GM21786 (cell line): ENCODE results near the gene PCCA.
"Not testable (repeated sequence)": the region's sequence is repeated elsewhere in the genome, so short reads cannot be mapped to it uniquely, and the experiment has no call there.

Experiments used
- ATAC-seq: cut with Tn5 transposase; IDR thresholded peaks from one replicate; pipeline ENCODE4 v1.9.1; 2021; ENCODE audit not compliant: unreplicated experiment

The PCCA gene

DNA sequence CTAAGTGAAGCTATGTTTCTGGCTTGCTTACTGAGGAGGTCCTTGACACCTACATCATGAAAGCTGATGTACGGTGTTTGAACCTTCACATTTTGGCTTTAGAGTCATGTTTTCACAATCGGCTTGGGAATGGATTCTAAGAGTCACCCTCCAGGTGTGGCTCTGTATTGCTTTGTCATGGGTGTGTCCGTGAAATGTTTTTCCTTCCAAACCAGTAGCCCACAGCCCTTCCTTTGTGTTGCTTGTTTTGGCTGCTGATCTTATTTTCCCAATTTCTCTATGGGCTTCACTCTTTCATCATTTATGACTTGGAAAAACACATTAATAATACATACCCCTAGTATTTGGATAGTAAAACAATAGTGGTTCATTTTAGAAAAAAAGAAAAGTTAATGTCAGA lies 259.1 kb downstream of the PCCA start:
- no peak for ATAC-seq

DNA sequence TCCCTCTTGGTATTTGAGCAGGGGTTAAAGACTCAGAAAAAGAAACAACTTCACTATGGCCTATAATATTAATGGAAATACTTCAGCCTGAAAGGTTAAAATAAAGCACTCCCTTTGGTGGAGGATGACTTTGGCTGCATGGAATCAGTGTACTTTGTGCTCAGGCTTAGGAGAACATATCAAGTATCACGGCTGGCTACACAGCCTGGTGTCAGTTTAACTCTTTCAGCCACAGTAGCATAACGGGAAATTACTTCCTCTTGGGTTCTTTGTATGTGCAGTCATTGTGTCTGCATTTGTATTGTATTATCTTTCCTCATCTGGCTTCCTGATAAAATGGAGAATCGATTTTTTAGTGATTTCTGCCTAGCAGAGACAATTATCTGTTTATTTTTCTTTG lies 260.7 kb downstream of the PCCA start:
- no peak for ATAC-seq

DNA sequence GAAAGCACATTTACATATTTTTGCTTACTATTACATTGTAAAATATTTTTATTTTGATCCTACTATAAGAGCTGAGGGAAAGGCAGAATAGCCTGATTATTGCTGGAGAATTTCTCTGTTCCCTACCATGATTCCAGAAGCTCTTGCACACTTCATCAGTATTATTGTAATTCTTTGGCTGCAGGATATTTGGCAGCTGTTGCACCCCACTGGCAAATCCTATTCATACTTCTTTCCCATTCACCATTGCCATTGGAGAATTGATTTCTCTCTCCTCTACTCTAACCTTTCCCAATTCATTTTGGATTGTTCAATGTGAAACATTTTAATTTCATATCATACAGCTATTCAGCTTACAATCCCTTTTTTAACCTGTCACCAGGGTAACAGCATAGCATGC lies 261.7 kb downstream of the PCCA start:
- ATAC-seq, result no peak

DNA sequence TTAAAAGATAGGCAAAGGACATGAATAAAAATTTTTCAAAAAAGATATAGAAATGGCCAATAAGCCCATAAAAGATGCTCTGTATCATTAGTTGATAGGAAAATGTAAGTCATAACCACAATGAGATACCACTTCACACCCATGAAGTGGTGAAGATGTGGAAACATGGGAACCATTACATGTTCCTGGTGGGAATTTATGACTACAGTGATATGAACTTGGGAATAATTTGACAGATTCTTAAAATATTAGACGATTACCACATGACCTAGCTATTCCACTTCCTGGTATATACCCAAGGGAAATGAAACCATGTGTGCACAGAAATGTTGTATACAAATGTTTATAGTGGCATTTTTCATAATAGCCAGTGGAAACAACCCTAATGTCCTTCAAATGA lies 267.5 kb downstream of the PCCA start:
- ATAC-seq, result no peak

DNA sequence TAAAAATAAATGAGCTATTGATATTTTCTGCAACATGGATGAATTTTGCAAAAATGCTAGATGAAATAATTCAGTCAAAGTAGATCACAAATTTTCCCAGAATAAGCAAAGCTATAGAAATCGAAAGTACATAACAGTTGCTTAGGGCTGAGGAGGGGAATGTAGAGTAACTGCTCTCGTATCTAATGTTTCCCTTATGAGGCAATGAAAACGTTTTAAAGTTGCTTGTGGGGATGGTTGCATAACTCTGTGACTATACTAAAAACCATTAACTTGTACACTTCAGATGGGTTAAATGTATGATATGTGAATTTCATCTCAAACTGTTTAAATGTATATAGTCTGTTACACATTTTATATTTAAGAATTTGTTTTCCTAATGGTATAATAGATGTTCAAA lies 268.0 kb downstream of the PCCA start:
- no peak for ATAC-seq

DNA sequence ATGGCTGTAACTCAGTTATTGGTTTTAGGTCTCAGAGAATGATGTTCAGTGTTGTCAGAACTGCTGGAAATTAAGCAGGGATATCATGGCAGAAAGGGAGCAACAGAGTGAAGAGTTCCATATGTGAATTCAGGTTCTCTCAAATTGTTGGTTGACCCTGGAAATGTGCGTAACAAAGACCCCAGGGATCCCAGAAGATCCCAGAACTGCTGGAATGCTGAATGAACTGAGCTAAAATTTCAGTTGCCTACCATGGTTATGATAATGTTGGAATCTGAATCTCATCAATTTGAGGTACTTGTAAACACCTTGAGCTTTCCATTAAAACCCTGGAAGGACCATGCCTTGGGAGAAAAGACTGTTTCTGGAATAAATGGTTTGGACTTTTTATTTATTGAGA lies 268.9 kb downstream of the PCCA start:
- ATAC-seq, result no peak

DNA sequence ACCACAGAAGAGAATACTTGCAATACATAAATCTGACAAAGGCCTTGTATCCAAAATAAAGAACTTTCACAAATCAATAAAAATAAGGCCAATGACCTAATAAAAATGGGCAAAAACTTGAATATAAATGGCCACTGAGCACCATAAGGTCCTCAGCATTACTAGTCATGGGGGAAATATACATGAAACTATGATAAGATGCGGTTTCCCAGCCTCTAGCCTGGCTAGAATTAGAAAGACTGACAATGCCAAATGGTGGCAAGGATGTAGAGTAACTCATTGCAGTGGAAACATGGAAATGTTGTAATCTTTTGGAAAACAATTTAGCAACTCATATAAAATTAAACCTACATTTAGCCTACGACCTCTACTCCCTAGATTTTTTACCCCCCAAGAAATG lies 272.6 kb downstream of the PCCA start:
- ATAC-seq, result no peak

DNA sequence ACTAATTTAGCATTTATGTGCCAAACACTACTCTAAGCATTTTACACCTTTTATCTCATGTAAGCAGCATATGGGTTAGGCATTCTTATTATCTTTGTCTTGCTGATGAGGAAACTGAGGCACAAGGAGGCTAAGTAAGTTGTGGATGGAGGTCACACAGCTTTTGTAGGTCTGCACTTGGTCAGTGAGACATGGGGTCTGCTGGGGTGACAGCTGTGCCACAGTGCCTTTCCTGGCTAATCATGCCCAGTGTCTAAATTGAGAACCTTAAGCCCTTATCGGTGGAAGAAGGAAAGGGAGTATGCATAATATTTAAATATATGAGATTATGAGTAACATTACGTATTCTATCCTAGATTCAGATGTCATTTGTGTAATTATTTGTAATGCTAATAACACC lies 273.5 kb downstream of the PCCA start:
- ATAC-seq, result no peak

DNA sequence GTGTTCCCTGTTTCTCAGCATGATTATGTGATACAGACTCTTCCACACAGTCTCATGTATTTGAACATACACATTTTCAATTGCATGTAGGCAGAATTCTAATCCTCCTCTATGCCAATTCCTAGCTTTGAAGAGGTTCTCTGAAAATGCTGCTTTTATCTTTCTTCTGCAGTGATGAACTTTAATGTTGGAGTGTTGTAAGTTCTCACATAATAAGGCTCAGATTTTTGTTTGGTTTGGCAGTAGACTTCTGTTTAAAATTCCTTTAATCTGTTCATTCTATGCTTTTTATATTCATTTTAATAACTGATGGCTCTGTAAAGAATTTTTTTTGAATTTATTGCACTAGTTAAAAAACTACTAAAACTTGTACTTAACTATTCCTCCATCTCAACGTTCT lies 273.9 kb downstream of the PCCA start:
- ATAC-seq, result no peak

DNA sequence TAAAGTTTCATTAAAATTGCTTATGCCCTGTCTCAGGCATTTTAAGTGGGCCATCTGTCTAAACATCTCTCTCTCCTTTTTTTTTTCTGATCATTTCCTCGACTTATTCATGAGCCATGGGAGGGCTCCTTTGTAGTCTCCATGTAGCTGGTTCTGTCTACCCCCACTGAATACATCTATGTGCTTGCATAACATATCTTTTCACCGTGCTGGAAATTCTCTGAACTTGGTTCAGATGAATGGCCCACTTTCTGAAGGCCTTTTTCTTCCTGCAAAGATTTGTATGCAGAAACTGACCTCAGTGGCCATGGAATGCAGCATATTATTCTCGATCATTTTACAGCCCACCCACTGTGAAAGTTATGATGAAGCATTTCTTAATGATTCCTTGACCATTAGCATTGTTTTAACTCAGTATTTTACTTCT lies 274.4 kb downstream of the PCCA start:
- ATAC-seq, result no peak

DNA sequence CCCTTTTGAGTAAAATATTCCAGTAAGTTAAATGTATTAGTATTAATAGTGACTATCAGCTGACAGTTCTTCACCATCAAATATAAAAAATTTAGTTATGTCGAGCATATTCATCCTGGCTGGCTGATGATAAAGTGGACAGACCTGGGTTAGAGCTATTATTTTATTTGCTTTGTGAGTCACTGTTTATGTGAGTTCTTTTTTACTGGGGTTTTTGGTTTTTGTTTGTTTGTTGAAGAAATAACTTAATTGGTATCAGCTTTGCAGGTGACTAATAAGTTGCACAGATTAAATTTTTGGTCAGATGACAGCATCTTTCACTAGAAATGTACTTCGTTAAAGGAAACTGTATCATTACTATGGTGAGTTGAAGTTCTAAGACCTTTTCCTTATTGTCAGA lies 275.0 kb downstream of the PCCA start:
- no peak for ATAC-seq

DNA sequence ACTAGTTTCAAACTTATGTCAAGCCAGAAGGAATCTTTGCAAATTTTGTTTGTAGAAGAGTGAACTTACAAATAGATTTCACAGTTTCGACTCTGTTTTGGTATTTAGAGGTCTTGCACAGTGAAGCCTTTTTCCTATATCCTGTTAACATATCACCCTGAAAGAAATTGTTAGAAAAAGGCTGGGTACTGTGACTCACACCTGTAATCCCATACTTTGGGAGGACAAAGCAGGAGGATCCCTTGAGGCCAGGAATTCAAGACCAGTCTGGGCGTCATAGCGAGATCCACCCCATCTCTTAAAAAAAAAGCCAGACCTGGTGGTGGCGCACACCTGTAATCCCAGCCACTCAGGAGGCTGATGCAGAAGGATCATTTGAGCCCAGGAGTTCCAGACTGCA lies 275.7 kb downstream of the PCCA start:
- no peak for ATAC-seq

DNA sequence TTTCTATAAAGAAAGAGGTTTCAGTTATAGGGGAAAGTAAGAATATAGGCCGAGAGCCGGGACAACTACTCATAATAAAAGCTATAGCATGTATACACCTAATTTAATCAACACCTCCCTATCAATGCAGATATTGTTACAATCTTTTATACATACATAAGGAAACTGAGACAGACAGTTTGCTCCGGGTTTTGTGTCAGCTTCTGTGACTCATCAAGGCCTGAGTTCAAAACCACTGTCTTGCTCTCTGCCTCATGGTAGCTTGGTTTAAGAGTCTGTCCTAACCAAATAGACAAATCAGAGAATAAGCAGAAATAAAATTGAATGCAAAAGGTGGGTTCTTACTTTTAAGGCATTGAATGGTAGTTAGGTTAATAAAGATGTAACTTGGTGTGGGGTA lies 276.8 kb downstream of the PCCA start:
- no peak for ATAC-seq

DNA sequence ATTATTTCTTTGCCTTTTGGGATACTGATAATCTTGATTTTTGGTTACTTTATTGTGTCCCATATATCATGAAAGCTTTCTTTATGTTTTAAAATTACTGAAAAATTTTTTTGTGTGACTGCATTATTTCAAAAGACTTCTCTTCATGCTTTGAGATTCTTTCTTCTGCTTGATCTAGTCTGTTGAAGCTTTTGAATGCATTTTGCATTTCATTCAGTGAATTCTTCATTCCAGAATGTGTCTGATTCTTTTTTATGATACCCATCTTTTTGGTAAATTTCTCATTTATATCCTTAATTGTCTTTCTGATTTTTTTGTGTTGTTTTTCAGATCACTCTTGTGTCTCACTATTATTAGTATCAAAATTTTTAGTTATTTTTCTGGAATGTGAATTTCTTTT lies 289.6 kb downstream of the PCCA start:
- ATAC-seq, result no peak

DNA sequence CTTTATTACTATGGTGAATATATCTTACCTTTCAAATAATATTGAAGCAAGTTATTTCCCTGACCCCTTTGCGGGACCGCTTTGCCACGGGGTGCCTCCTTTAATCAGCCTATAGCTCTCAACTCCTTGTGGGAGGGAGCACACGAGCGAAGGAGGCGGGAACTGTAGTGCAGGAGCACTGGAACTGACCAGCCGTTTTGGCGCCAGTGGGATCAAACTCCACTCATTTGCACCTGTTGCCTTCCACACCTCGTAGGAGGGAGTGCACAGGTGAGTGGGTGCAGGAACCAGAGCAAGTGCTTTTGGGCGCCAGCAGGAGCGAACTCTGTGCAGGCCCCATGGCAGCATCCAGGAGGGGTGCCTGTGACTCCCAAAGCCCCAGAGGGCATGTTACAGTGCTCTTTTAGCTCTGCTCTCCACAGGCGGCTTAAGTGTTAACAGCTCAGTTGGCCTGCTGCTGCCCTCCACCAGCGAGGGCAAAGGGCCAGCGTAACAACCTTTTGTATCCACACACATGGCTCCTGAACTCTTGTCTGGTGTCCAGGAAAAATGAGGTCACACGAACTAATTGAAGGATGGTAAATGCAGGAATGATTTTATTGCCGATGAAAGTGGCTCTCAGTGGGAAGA lies 292.8 kb downstream of the PCCA start:
- no peak for ATAC-seq

DNA sequence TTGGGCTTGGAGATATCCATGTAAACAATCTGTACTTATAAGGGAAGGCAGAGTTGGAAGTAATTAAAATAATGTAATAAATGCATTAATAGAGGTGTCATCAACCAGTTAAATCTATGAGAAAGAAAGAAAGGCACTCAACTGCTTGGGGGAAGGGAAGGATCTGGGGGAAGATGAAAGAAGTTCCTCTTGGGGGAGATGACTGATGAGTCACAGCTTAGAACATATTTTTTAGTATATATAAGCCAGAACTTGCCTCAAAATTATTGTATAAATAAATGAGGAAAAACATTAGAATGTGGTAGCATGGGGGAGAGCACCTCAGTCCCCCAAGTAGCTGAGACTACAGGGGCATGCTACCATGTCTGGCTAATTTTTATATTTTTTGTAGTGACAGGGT lies 293.9 kb downstream of the PCCA start:
- no peak for ATAC-seq

DNA sequence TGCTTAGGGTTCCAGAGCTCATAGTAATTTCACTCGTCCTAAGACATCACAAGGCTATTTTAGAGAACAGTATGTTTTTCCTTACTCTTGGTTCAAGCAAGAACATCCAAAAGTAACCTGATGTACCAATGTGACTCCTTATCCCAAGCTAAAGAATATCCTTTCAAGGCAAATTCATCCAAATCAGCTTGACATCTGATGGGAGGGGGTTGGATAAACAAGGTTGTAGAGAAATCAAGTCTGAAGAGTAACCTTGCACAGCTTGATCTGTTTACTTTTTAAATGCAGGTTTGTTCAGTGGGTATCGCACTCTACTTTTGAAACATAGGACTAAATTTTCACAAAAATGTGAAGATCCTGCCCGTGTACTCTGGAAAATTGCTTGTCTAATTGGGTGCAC lies 298.5 kb downstream of the PCCA start:
- no peak for ATAC-seq

DNA sequence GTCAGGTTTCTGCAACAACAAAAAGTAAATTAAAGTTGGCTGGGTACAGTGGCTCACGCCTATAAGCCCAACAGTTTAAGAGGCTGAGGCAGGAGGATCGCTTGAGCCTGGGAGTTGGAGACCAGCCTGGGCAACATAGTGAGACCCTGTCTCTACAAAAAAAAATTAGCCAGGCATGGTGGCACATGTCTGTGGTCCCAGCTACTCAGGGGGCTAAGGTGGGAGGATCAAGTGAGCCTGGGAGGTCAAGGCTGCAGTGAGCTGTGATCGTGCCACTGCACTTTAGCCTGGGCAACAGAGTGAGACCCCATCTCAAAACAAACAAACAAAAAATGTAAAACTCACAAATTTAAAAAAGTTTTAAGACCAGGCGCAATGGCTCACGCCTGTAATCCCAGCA lies 299.3 kb downstream of the PCCA start:
- ATAC-seq, result not testable (repeated sequence)

DNA sequence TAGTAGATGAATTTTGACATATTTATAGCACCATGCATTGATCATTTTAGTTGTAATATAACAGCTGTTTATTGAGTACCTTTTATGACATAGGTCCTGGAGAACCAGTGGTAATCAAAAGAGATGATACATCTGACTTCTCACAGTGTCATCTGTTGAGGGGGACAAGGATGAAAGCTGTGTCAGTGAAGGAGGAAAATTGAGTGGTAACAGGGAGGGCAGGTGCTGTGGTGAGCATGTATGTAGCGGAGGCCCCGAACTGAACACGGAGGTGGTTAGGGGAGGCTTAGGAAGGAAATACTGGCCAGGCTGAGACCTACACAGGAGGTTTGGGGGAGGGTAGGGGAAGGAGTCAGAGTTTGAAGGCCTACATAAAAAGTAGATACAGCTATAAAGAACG lies 300.0 kb downstream of the PCCA start:
- no peak for ATAC-seq

DNA sequence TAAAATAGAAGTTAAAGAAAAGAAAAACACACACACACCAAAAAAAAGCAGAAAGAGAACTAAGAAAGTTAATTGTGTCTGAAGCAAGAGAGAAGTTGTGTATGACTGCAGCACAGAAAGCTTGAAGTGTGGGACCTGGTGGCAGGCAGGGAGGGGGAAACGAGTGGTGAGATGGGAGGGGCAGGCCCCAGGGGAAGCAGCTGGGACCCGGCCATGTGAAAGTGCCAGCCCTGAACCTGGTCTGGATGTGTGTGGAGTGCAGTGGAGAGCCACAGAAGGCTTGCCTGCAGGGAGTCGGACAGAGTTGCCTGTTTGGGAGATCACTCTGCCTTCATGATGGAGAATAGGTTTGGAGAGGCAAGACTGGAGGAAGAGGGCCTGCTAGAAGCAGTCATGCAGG lies 300.7 kb downstream of the PCCA start:
- no peak for ATAC-seq

DNA sequence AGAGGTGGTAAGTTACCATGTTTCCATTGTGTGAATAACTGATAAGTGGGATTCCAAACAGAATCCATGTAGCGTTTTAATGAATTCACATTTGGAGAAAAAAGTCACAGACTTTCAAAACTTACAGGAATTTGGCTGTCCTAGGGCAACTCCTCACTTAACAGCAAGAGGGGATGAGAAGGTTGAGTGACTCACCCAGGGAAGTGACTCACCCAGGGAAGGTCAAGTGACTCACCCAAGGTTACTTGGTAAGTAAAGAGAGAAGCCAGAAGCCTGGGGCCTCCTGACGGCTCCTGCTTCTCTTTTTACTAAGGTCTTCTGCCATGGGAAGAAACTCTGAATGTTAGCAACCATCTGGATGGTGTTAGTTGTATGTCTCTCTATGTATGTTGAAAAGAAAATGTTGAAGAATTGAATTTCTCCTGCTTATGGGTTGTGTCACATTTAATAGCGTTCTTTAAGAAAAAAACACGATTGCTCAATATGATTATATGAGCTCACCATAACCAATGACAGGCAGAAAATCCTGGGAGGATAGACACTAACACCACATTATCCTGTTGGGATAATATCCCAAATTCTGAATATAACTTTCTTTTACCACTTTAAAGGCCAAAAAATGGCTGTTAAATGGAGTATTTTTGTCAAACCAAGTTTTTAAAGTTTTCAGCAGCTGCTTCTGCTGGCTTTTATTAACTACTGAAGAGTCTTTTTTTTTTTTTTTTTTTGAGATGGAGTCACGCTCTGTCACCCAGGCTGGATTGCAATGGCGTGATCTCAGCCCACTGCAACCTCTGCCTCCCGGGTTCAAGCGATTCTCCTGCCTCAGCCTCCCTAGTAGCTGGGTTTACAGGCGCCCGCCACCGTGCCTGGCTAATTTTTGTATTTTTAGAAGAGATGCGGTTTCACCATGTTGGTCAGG lies 304.1 kb downstream of the PCCA start:
- peak; percentile 47 for ATAC-seq

DNA sequence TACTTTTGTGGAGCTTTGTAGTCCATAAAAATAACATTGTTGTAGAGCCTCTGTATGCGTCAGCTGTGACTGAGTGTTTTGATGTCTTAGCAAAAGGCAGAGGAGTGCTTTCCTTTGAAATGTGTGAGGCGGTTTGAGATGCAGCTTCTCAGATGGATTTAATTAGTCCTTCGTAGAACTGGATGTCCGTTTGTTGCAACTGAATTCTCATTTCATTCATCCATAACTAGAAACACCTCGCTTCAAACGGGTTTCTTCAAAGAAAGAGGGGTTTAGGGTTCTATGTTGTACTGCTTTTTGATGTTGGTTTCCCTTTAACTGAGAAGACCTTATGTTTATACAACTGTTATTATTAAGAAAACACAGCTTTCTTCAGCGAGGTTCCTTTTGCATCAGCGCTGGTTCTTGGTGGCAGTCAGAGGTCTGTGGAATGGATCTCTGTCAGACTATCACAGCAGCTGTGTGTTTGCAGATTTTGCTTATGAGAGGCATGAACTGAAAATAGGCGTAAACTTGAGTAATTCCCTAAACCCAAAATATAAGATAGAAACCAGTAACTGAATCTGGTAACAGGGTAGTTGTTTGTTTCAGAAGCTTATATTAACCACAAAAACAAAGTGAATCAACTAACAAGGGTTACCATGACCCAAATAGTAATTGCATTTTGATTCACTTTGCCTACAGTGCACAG lies 305.3 kb downstream of the PCCA start:
- ATAC-seq, result peak; percentile 91
